ENCODE results near the gene SEPTIN8. TPM values are rescaled to one million over a fixed set of nuclear protein-coding genes. Genes with fewer than 3 reads are reported as not detected.
"Not testable (repeated sequence)": the region's sequence is repeated elsewhere in the genome, so short reads cannot be mapped to it uniquely, and the experiment has no call there.

The SEPTIN8 gene
- total RNA-seq, 1 donor from 2014 or later, result 127 TPM

DNA sequence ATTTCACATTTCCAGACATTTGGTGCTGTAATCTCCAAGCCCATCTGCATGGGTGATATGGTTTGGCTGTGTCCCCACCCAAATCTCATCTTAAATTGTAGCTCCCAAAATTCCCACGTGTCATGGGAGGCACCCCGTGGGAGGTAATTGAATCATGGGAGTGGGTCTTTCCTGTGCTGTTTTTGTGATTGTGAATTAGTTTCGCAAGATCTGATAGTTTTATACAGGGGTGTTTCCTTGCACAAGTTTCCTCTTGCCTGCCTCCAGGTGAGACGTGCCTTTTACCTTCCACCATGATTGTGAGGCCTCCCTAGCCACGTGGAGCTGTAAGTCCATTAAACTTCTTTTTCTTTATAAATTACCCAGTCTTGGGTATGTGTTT lies 25.6 kb upstream of the SEPTIN8 start:
- H3K27ac Mint-ChIP-seq (ENCODE audit: unreplicated experiment); H3K4me1 Mint-ChIP-seq (ENCODE audit: low read depth); H3K9me3 Mint-ChIP-seq (ENCODE audit: low read depth); DNase-seq (ENCODE audit: low spot score); H3K4me3 Mint-ChIP-seq (ENCODE audit: unreplicated experiment); H3K36me3 Mint-ChIP-seq (ENCODE audit: low read depth): not testable (repeated sequence)
- peaks cover 21% of the 10 kb centered on the region for H3K27me3 Mint-ChIP-seq (ENCODE audit: low read depth)

DNA sequence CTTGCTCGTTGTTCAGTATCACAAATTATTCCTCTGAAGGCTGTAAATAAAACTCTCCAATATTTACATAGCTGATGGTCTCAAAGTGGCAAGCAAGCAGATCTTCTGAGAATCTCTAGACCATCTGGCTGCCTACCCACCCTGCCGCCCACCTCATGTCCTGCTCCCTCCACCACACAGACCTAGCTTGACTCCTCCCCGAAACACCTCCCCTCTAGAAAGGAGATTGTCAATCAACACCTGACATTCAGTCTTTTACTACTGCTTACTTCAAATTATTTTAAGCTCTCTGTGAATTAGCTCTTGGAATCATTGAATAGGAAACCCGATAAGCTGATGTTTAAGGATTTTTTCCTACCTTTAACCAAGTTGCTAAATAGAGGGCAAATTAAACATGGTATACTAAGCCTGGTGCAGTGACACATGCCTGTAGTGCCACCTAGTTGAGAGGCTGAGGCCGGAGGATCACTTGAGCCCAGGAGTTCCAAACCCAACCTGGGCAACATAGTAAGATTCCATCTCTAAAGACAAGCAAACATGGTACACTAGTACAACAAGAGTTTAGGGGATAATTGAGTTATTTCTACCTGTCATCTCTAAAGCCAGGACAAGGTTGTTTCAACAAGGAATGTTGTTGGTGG lies 25.1 kb upstream of the SEPTIN8 start:
- Mint-ChIP-seq H3K27ac (ENCODE audit: unreplicated experiment) (no peak overlapping the region), H3K9me3 (ENCODE audit: low read depth) (no peaks in the 10 kb centered on the region), H3K4me3 (ENCODE audit: unreplicated experiment) (no peak overlapping the region), H3K27me3 (ENCODE audit: low read depth) (peaks cover 21% of the 10 kb centered on the region), H3K36me3 (ENCODE audit: low read depth) (peaks cover 3% of the 10 kb centered on the region), H3K4me1 (ENCODE audit: low read depth) (no peaks in the 10 kb centered on the region)
- no peak for DNase-seq (ENCODE audit: low spot score)
- TF ChIP-seq, protein P1, sequence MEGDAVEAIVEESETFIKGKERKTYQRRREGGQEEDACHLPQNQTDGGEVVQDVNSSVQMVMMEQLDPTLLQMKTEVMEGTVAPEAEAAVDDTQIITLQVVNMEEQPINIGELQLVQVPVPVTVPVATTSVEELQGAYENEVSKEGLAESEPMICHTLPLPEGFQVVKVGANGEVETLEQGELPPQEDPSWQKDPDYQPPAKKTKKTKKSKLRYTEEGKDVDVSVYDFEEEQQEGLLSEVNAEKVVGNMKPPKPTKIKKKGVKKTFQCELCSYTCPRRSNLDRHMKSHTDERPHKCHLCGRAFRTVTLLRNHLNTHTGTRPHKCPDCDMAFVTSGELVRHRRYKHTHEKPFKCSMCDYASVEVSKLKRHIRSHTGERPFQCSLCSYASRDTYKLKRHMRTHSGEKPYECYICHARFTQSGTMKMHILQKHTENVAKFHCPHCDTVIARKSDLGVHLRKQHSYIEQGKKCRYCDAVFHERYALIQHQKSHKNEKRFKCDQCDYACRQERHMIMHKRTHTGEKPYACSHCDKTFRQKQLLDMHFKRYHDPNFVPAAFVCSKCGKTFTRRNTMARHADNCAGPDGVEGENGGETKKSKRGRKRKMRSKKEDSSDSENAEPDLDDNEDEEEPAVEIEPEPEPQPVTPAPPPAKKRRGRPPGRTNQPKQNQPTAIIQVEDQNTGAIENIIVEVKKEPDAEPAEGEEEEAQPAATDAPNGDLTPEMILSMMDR (IDR thresholded peaks at IDR 0.05), result peak; percentile 36

DNA sequence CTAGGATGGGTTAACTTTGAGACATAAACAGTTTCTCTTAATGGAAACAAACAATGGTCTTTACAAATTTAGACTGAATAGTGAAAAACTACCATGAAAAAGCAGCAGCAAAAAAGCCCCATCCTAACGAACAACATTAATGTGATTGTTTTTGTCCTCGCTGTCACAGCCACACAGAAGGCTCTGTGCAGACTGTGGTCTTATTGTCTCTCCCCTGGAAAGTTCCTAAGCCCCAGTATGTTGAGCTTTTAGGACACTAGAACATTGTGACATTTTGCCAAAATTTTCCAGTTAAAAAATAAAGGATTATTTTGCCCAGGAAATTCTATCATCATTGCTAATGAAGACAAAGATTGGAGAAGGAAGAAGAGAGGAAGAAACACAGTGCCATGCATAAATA lies 23.5 kb upstream of the SEPTIN8 start:
- Mint-ChIP-seq H3K27ac (ENCODE audit: unreplicated experiment) (no peak overlapping the region), H3K4me3 (ENCODE audit: unreplicated experiment) (no peak overlapping the region), H3K4me1 (ENCODE audit: low read depth) (no peaks in the 10 kb centered on the region), H3K27me3 (ENCODE audit: low read depth) (peaks cover 21% of the 10 kb centered on the region), H3K36me3 (ENCODE audit: low read depth) (peaks cover 3% of the 10 kb centered on the region), H3K9me3 (ENCODE audit: low read depth) (no peaks in the 10 kb centered on the region)
- TF ChIP-seq, protein P1 (IDR thresholded peaks at IDR 0.05), result no peak
- DNase-seq (ENCODE audit: low spot score), result no peak

DNA sequence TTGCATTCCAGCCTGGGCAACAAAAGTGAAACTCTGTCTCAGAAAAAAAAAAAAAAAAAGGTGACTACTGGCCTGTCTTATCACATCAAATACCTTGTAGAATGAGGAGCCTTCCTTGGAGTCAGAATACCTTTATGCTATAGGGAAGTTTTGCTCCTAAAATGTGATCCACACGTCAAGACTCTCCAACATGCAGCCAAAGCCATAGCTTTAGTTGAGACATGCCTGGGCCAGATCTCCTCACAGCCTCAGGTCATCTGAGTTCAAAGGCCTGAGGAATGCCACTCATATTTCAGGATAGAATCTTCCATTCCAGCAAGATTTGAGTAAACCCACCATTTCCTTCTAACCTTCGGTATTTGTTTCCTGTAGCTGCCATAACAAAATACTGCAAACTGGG lies 22.4 kb upstream of the SEPTIN8 start:
- Mint-ChIP-seq H3K4me3 (ENCODE audit: unreplicated experiment) (no peak overlapping the region), H3K36me3 (ENCODE audit: low read depth) (no peaks in the 10 kb centered on the region), H3K4me1 (ENCODE audit: low read depth) (no peaks in the 10 kb centered on the region), H3K27me3 (ENCODE audit: low read depth) (peaks cover 17% of the 10 kb centered on the region), H3K9me3 (ENCODE audit: low read depth) (no peaks in the 10 kb centered on the region), H3K27ac (ENCODE audit: unreplicated experiment) (no peak overlapping the region)
- TF ChIP-seq, protein P1 (IDR thresholded peaks at IDR 0.05), result no peak
- DNase-seq (ENCODE audit: low spot score), result no peak

DNA sequence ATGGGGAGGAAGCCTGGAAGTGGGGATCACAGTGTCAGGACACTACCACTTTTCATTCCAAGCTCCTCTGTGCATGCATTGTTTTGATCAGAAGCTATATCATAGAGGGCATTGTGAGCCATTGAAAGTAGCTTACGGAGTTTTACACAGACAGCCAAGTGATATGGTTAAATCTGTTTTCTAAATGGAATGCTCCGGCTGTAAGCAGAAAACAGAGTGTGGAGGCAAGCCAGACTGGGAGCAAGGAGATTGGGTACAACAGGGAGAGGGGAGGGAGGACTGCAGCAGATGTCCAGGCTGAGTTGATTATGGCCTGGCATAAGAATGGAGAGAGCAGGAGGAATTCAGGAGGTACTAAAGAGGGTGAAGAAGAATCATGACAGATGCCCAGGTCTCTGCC lies 20.6 kb upstream of the SEPTIN8 start:
- no peak overlapping the region for H3K27ac Mint-ChIP-seq (ENCODE audit: unreplicated experiment)
- TF ChIP-seq, protein P1 (IDR thresholded peaks at IDR 0.05), result no peak
- no peak overlapping the region for H3K4me3 Mint-ChIP-seq (ENCODE audit: unreplicated experiment)
- no peaks in the 10 kb centered on the region for H3K9me3 Mint-ChIP-seq (ENCODE audit: low read depth)
- no peak for DNase-seq (ENCODE audit: low spot score)
- H3K4me1 Mint-ChIP-seq (ENCODE audit: low read depth), result no peaks in the 10 kb centered on the region
- peaks cover 9% of the 10 kb centered on the region for H3K27me3 Mint-ChIP-seq (ENCODE audit: low read depth)
- H3K36me3 Mint-ChIP-seq (ENCODE audit: low read depth), result no peaks in the 10 kb centered on the region

DNA sequence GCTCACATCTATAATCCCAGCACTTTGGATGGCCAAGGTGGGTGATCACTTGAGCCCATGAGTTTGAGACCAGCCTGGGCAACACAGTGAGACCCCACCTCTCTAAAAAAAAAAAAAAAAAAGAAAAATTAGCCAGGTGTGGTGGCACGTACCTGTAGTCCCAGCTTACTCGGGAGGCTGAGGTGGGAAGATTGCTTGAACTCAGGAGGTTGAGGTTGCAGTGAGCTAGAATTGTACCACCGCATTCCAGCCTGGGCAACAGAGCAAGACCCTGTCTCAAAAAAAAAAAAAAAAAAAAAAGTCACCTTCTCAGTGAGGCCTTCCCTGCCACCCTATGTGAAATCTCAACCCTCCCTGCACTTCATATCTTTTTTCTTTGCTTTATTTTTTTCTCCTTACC lies 14.0 kb upstream of the SEPTIN8 start:
- Mint-ChIP-seq H3K27me3 (ENCODE audit: low read depth) (peaks cover 10% of the 10 kb centered on the region), H3K9me3 (ENCODE audit: low read depth) (peaks cover 2% of the 10 kb centered on the region), H3K27ac (ENCODE audit: unreplicated experiment) (no peak overlapping the region), H3K4me1 (ENCODE audit: low read depth) (peaks cover 6% of the 10 kb centered on the region), H3K36me3 (ENCODE audit: low read depth) (no peaks in the 10 kb centered on the region), H3K4me3 (ENCODE audit: unreplicated experiment) (no peak overlapping the region)
- no peak for DNase-seq (ENCODE audit: low spot score)
- TF ChIP-seq, protein P1 (IDR thresholded peaks at IDR 0.05), result no peak
